ENCODE data around the gene ENTPD2.
"Not testable (repeated sequence)": the region's sequence is repeated elsewhere in the genome, so short reads cannot be mapped to it uniquely, and the experiment has no call there.

The ENTPD2 gene

DNA sequence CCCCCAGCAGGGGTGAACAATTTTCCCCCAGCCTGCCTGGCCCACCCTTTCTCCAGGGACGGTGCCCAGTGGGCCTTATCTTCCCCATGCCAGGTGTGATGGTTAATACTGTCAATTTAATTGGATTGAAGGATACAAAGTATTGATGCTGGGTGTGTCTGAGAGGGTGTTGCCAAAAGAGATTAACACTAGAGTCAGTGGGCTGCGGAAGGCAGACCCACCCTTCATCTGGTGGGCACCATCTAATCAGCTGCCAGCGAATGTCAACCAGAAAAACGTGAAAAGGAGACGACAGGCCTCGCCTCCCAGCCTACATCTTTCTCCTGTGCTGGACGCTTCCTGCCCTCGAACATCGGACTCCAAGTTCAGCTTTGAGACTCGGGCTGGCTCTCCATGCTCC lies 16.4 kb downstream of the ENTPD2 start:
- H3K4me3 ChIP-seq (ENCODE audit: low read length) = no peak overlapping the region
- DNase-seq (ENCODE audit: low read depth) = no peak
- TF ChIP-seq, protein P1, sequence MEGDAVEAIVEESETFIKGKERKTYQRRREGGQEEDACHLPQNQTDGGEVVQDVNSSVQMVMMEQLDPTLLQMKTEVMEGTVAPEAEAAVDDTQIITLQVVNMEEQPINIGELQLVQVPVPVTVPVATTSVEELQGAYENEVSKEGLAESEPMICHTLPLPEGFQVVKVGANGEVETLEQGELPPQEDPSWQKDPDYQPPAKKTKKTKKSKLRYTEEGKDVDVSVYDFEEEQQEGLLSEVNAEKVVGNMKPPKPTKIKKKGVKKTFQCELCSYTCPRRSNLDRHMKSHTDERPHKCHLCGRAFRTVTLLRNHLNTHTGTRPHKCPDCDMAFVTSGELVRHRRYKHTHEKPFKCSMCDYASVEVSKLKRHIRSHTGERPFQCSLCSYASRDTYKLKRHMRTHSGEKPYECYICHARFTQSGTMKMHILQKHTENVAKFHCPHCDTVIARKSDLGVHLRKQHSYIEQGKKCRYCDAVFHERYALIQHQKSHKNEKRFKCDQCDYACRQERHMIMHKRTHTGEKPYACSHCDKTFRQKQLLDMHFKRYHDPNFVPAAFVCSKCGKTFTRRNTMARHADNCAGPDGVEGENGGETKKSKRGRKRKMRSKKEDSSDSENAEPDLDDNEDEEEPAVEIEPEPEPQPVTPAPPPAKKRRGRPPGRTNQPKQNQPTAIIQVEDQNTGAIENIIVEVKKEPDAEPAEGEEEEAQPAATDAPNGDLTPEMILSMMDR (IDR thresholded peaks at IDR 0.05; ENCODE audit: insufficient read depth, low read depth, low read length, missing control alignments) = no peak

DNA sequence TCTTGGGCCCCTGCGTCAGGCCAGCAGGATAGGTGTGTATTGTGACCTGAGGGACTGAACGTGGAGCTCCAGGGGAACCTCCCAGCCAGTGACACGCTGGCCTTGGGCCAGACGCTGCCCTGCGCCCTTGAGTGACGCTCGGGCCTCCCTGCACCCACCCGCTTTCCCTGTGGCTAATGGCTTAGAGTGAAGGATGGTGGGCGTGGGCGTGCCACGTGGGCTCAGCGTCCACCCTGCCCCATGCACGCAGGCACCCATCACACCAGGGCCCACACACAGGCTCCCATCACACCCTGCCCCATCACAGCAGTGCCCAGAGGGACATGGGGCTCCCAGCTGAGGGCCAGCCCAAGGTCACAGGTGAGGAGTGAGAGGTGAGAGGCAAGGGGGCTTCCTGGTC lies 16.8 kb downstream of the ENTPD2 start:
- H3K4me3 ChIP-seq (ENCODE audit: low read length) = no peak overlapping the region
- DNase-seq (ENCODE audit: low read depth) = no peak
- TF ChIP-seq, protein P1 (IDR thresholded peaks at IDR 0.05; ENCODE audit: insufficient read depth, low read depth, low read length, missing control alignments) = no peak

DNA sequence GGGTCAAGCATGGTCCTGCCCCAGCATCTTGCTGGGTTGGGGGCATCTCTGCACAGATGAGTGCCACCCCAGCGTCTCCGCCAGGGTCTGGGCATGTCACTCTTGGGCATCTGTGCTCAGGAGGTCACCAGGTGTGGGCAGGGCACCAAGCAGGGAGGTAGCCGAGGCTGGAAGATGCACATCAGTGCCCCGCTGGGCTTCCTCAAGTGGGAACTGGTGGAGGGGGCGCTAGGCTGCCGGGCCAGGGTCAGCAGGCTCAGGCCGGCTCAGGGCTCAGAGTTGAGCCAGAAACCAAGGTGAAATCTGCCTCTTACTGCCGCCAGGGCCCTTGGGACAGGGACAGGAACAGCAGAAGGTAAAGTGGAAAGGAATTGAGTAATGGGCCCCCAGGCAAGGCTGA lies 17.9 kb downstream of the ENTPD2 start:
- TF ChIP-seq, protein P1 (IDR thresholded peaks at IDR 0.05; ENCODE audit: insufficient read depth, low read depth, low read length, missing control alignments) = no peak
- H3K4me3 ChIP-seq (ENCODE audit: low read length) = no peak overlapping the region

DNA sequence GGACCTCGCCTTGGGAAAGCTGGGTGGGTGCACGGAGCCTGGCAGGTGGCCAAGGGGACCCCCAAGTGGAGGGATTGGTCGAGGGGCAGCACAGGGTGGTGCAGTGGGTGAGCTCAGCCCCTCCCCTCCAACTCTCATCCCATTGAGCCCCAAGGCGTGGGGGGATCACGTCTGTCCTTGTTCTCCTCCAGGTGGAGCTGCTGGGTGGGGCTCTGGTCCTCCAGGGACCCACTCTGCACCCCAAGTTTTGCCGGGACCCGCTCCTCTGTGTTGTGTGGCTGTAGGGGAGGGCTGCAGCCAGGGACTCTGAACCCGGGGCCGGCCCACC lies 18.4 kb downstream of the ENTPD2 start:
- TF ChIP-seq, protein P1 (IDR thresholded peaks at IDR 0.05; ENCODE audit: insufficient read depth, low read depth, low read length, missing control alignments) = no peak
- H3K4me3 ChIP-seq (ENCODE audit: low read length) = no peak overlapping the region
- DNase-seq (ENCODE audit: low read depth) = no peak

More for the DNA sequence above, 17.9 kb downstream of the ENTPD2 start:
- no peak for DNase-seq (ENCODE audit: low read depth)

DNA sequence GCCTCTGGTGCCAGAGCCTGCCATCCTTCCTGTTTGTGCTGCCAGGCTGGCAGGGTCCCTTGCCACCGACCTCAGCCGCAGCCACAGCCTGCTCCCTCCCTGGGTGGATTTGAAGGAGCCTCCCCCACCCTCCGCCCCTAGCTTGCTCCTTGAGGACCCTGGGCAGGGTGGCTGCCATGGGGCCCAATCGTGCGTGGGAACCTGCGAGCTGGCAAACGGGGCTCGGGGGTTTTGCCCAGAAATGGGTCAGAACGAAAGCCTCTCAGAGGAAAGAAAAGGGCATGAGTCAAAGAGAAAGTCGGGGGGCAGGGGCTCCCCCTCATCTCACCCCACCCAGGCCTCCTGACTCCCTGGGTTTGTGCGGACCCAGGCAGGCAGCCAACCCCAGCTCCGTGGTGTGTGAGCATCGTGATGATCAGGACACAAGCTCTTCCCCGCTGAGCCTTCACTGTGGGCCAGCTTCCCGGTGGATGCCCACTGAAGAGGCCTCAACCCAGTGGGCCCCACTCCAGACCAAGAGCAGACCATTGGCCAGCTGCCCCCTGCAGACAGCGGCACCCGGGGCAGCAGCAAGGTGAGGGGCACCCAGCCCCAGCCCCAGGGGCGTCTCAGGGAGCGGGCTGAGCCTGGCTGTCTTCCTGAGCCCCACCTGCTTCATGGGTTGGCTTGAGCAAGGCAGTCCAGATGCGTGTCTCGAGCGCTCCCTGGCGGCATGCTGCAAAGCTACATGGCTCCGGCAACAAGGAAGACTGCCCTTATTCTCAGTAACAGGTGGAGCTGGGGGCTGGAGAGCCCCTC lies 19.0 kb downstream of the ENTPD2 start:
- H3K4me3 ChIP-seq (ENCODE audit: low read length) = no peak overlapping the region
- TF ChIP-seq, protein P1 (IDR thresholded peaks at IDR 0.05; ENCODE audit: insufficient read depth, low read depth, low read length, missing control alignments) = peak; percentile 92
- DNase-seq (ENCODE audit: low read depth) = peak; percentile 86

DNA sequence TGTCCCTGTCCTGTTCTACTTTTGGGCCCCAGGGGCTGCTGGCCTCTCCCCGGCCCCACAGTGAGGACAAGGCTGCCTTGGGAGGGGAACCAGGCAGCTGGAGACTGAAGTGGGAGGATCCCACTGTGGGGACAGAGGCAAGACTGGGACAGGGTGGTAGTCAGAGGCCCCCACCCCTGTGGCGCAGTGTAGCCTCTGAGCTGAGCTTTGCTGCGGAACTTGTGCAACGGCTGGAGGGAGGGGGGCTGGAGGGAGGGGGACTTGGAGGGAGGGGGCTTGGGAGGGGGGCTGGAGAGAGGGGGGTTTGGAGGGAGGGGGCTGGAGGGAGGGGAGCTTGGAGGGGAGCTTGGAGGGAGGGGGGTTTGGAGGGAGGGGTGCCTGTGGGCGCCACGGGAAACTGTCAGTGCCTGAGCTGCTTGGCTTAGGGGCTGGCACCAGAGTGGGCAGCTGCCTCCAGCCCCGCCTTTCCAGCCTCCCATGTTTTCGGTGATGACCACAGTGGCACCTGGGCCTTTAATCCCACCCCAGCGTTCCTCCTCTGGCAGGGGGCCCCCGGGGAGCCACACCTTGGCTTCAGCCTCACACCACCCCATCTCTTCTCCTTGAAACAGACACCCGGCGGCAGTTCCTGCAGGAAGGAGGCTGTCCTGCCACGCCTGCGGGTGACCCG lies 19.7 kb downstream of the ENTPD2 start:
- TF ChIP-seq, protein P1 (IDR thresholded peaks at IDR 0.05; ENCODE audit: insufficient read depth, low read depth, low read length, missing control alignments) = no peak
- DNase-seq (ENCODE audit: low read depth) = no peak
- no peak overlapping the region for H3K4me3 ChIP-seq (ENCODE audit: low read length)

DNA sequence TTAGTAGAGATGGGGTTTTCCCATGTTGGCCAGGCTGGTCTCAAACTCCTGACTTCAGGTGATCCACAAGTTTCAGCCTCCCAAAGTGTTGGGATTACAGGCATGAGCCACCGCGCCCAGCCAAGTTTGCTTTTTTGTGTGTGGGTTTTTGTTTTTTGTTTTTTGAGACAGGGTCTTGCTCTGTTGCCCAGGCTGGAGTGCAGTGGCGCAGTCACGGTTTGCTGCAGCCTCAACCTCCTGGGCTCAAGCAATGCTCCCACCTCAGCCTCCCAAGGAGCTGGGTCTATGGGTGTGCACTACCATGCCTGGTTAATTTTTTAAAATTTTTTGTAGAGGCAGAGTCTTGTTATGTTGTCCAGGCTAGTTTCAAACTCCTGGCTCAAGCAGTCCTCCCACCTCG lies 20.4 kb downstream of the ENTPD2 start:
- not testable (repeated sequence) for H3K4me3 ChIP-seq (ENCODE audit: low read length); DNase-seq (ENCODE audit: low read depth)
